HepG2 (cell line): ENCODE data around the gene ITGB8. TPM values are rescaled to one million over a fixed set of nuclear protein-coding genes. Genes with fewer than 3 reads are reported as not detected.

Experiments
- ATAC-seq: fragments of 200-7000 bp; cut with Tn5 transposase; 3 replicates; pipeline ENCODE4 v1.9.1; 2020; ENCODE audit warnings: mild to moderate bottlenecking, moderate library complexity
- BruUV-seq: library from RNA; stranded (reverse); fragments of 400-500 nt; replicated peaks from 2 replicates; lab custom pipeline; 2021; lab: Mats Ljungman, UMichigan
- CTCF ChIA-PET: fragments of 300-600 bp; formaldehyde crosslinking; extraction: SDS; loops from one replicate; lab custom pipeline; 2021; ENCODE audit warnings: low total read pairs, inconsistent platforms, low intra/inter-chr PET ratio; lab: Yijun Ruan, JAX
- POLR2A ChIA-PET: fragments of 350-600 bp; sonication (Branson Sonifier 250); formaldehyde crosslinking; loops from one replicate; lab custom pipeline; 2020; ENCODE audit warnings: antibody characterized with exemption, inconsistent platforms; lab: Yijun Ruan, JAX
- DNase-seq: peaks from one replicate; pipeline ENCODE4 v3.0.0-alpha.2; 2015; ENCODE audit warnings: low spot score
- FAIRE-seq: peaks from 3 replicates; lab custom pipeline; 2011; peaks lifted over from hg19 to GRCh38; lab: Jason Lieb, UNC
- H2AFZ ChIP-seq: one replicate; pipeline ENCODE4 v1.6.1; 2011; ENCODE audit warnings: low read length, inconsistent platforms
- H3K27ac ChIP-seq: fragments of 300-600 bp; 3 replicates; pipeline ENCODE4 v1.8.0; 2011; ENCODE audit warnings: mixed run types, mild to moderate bottlenecking, mixed read lengths, low read length, inconsistent platforms; ENCODE audit not compliant: insufficient read depth; ENCODE audit errors: extremely low read length
- H3K27me3 ChIP-seq, 2 experiments: fragments of 200-600 bp in 1 of 2; 2 replicates in 1 of 2; 3 replicates in 1 of 2; pipeline versions ENCODE4 v1.6.0 to v1.8.0; 2011; ENCODE audit warnings: low read length in 2 of 2, mild to moderate bottlenecking in 2 of 2, moderate library complexity in 2 of 2, inconsistent platforms in 1 of 2; ENCODE audit not compliant: insufficient read depth in 2 of 2, control insufficient read depth in 1 of 2
- H3K36me3 ChIP-seq, 2 experiments: fragments of 200-600 bp in 1 of 2; replicated peaks in 1 of 2; 2 replicates in 1 of 2; 3 replicates in 1 of 2; pipeline versions ENCODE4 v1.5.1 to v1.8.0; 2011; ENCODE audit warnings: low read length in 2 of 2, inconsistent platforms in 1 of 2; ENCODE audit not compliant: insufficient read depth in 2 of 2, control insufficient read depth in 1 of 2
- H3K4me1 ChIP-seq: 2 replicates; pipeline ENCODE4 v1.5.1; 2012; ENCODE audit warnings: low read length, inconsistent platforms; ENCODE audit not compliant: insufficient read depth
- H3K4me2 ChIP-seq: 2 replicates; pipeline ENCODE4 v1.6.0; 2011; ENCODE audit warnings: low read depth, low read length, inconsistent platforms
- H3K4me3 ChIP-seq, 3 experiments: fragments of 200-600 bp in 1 of 3; sonication (generic), shearing (Covaris generic) in 1 of 3; replicated peaks in 1 of 3; 2 replicates each; pipeline ENCODE4 v1.5.1; 2011 to 2016; ENCODE audit warnings: low read length in 3 of 3, inconsistent platforms in 2 of 3, low read depth in 2 of 3, mild to moderate bottlenecking in 2 of 3, control low read depth in 1 of 3, mixed read lengths in 1 of 3; ENCODE audit not compliant: insufficient read depth in 1 of 3
- H3K79me2 ChIP-seq: one replicate; pipeline ENCODE4 v1.6.1; 2011; ENCODE audit warnings: low read length, inconsistent platforms; ENCODE audit not compliant: insufficient read depth
- H3K9ac ChIP-seq: 2 replicates; pipeline ENCODE4 v1.6.0; 2011; ENCODE audit warnings: mild to moderate bottlenecking, low read depth, low read length, inconsistent platforms; ENCODE audit not compliant: insufficient read depth
- H3K9me3 ChIP-seq: 2 replicates; pipeline ENCODE4 v1.5.1; 2012; ENCODE audit warnings: mild to moderate bottlenecking, low read length
- H4K20me1 ChIP-seq: 2 replicates; pipeline ENCODE4 v1.6.0; 2011; ENCODE audit warnings: inconsistent platforms, mild to moderate bottlenecking, low read length, moderate library complexity; ENCODE audit not compliant: insufficient read depth
- LCORL ChIP-seq, 2 experiments: fragments of 450-650 bp in 1 of 2; sonication (generic) in 1 of 2; formaldehyde crosslinking in 1 of 2; IDR thresholded peaks; 2 replicates each; pipeline versions ENCODE4 v1.5.0 to v1.6.1; 2017 to 2020; ENCODE audit warnings: antibody characterized with exemption in 1 of 2, missing genetic modification reagents in 1 of 2
- SOX6 ChIP-seq, 2 experiments: fragments of 450-650 bp in 1 of 2; sonication (generic) in 1 of 2; formaldehyde crosslinking in 1 of 2; IDR thresholded peaks; 2 replicates each; pipeline versions ENCODE4 v1.4.0 to v1.6.1; 2017 to 2020; ENCODE audit warnings: antibody characterized with exemption in 1 of 2, mild to moderate bottlenecking in 1 of 2, missing genetic modification reagents in 1 of 2
- TAF1 ChIP-seq: sonication (generic); formaldehyde crosslinking; IDR thresholded peaks from 2 replicates; pipeline ENCODE4 v1.4.0; 2020; ENCODE audit warnings: missing genetic modification reagents
- ZNF18 ChIP-seq: sonication (generic); formaldehyde crosslinking; IDR thresholded peaks from 2 replicates; pipeline ENCODE4 v1.8.0; 2022; ENCODE audit warnings: mild to moderate bottlenecking, missing genetic modification reagents; ENCODE audit not compliant: insufficient replicate concordance
- ZNF597 ChIP-seq: sonication (generic); formaldehyde crosslinking; IDR thresholded peaks from 2 replicates; pipeline ENCODE4 v1.5.0; 2020; ENCODE audit warnings: missing genetic modification reagents
- ZNF660 ChIP-seq: sonication (generic); formaldehyde crosslinking; IDR thresholded peaks from 2 replicates; pipeline ENCODE4 v1.5.1; 2020; ENCODE audit warnings: mild to moderate bottlenecking, low read depth, missing genetic modification reagents, borderline replicate concordance
- WGBS: methylation state at CpG from one replicate; pipeline ENCODE4 v1.1.6; 2017; ENCODE audit warnings: low lambda C conversion rate; 5-methylcytosine and 5-hydroxymethylcytosine counted together
- in situ Hi-C: cut with HindIII; loops from 2 replicates; pipeline ENCODE4 v1.10.0; 2017; ENCODE audit warnings: low pct_unique_long_range_greater_than_20kb; ENCODE audit not compliant: extremely low pct_ligation_motif_present
- intact Hi-C: fragments of 100-400 bp; cut with micrococcal nuclease; formaldehyde crosslinking; loops from one replicate; pipeline ENCODE4 v1.10.0; 2022; ENCODE audit not compliant: unreplicated experiment
- polyA plus RNA-seq, 8 experiments: library from polyadenylated mRNA; depleted of rRNA in 3 of 8; stranded (reverse) in 7 of 8; unstranded in 1 of 8; fragments of >200 nt; fragmentation: Illumina TruSeq in 4 of 8; extraction: Trizol in 4 of 8; gene quantifications; 2 replicates each; pipeline versions ENCODE4 v1.2.1 to v1.2.3, GENCODE V29; 2011 to 2016; ENCODE audit warnings: low read depth in 4 of 8, missing spikeins in 1 of 8, mixed read lengths in 1 of 8; ENCODE audit not compliant: insufficient read depth in 1 of 8
- total RNA-seq, 5 experiments: library from RNA; depleted of rRNA; stranded (reverse); fragments of >200 nt; fragmentation: Illumina TruSeq; extraction: Trizol; gene quantifications; 2 replicates each; pipeline ENCODE4 v1.2.3, GENCODE V29; 2016; ENCODE audit warnings: low read depth in 1 of 5

Gene ITGB8
- total and polyA plus RNA-seq, 2 of the 13 experiments (the other 11 are each of a cell fraction or from before 2014, with no cell fraction given) = 0.01 TPM; not detected in 1

- no peak overlapping the region for H3K4me3 ChIP-seq
- no peaks in the 10 kb centered on the region for H4K20me1 ChIP-seq
- H3K36me3 ChIP-seq = no peaks in the 10 kb centered on the region
- no peaks in the 10 kb centered on the region for H3K27me3 ChIP-seq
- no peak for DNase-seq
- ATAC-seq = no peak
- no TSS peak for BruUV-seq
- no peaks in the 10 kb centered on the region for H3K4me1 ChIP-seq
- H3K79me2 ChIP-seq = no peaks in the 10 kb centered on the region
- H3K9me3 ChIP-seq = no peaks in the 10 kb centered on the region
- CTCF ChIA-PET = no interaction called here
- no peak overlapping the region for H2AFZ ChIP-seq
- H3K27ac ChIP-seq = no peak overlapping the region
- TF ChIP-seq SOX6 (IDR thresholded peaks at IDR 0.05) (no peak), SOX6 (CRISPR knock-in tag; IDR thresholded peaks at IDR 0.05) (no peak), ZNF660 (CRISPR knock-in tag) (no peak), ZNF597 (no peak), TAF1 (CRISPR knock-in tag) (no peak), LCORL (IDR thresholded peaks at IDR 0.05) (no peak), LCORL (CRISPR knock-in tag; IDR thresholded peaks at IDR 0.05) (no peak), ZNF18 (CRISPR knock-in tag) (no peak)
- TF ChIP-seq, all 625 proteins: peak for 0
- POLR2A ChIA-PET = no interaction called here
- WGBS = 49% methylated on average over 4 of the region's 4 CpGs
- H3K4me2 ChIP-seq = no peak overlapping the region
- FAIRE-seq = no peak
- H3K9ac ChIP-seq = no peak overlapping the region
- in situ Hi-C loops = no loop called here
- intact Hi-C loops = no loop called here
Measured at GRCh38 chr7:20352573-20353306, 22.0 kb downstream of the ITGB8 start.
